ENCODE data around the gene WFS1.

WFS1 gene

GRCh38 chr4:6338951-6339817, 69.5 kb downstream of the WFS1 start:
- H3K27me3 ChIP-seq (ENCODE audit: control insufficient read depth, insufficient read depth, low read length), result peaks cover 15% of the 10 kb centered on the region

GRCh38 chr4:6339818-6340445, 70.3 kb downstream of the WFS1 start:
- Histone ChIP-seq H3K4me3 (ENCODE audit: low read length) (no peak overlapping the region), H3K27me3 (ENCODE audit: control insufficient read depth, insufficient read depth, low read length) (peaks cover 15% of the 10 kb centered on the region), H3K9ac (ENCODE audit: low read length) (no peak overlapping the region), H3K4me1 (ENCODE audit: control insufficient read depth, insufficient read depth, low read length) (no peaks in the 10 kb centered on the region), H3K36me3 (ENCODE audit: control insufficient read depth, insufficient read depth, low read length) (no peaks in the 10 kb centered on the region), H3K27ac (ENCODE audit: low read depth, low read length) (no peak overlapping the region)

More at GRCh38 chr4:6338951-6339817, 69.5 kb downstream of the WFS1 start:
- no peaks in the 10 kb centered on the region for H3K36me3 ChIP-seq (ENCODE audit: control insufficient read depth, insufficient read depth, low read length)
- no peaks in the 10 kb centered on the region for H3K4me1 ChIP-seq (ENCODE audit: control insufficient read depth, insufficient read depth, low read length)
- no peak overlapping the region for H3K27ac ChIP-seq (ENCODE audit: low read depth, low read length)
- H3K9ac ChIP-seq (ENCODE audit: low read length), result no peak overlapping the region
- no peak overlapping the region for H3K4me3 ChIP-seq (ENCODE audit: low read length)

GRCh38 chr4:6340446-6341015, 70.9 kb downstream of the WFS1 start:
- Histone ChIP-seq H3K36me3 (ENCODE audit: control insufficient read depth, insufficient read depth, low read length) (no peaks in the 10 kb centered on the region), H3K4me3 (ENCODE audit: low read length) (no peak overlapping the region), H3K9ac (ENCODE audit: low read length) (no peak overlapping the region), H3K4me1 (ENCODE audit: control insufficient read depth, insufficient read depth, low read length) (no peaks in the 10 kb centered on the region), H3K27ac (ENCODE audit: low read depth, low read length) (no peak overlapping the region), H3K27me3 (ENCODE audit: control insufficient read depth, insufficient read depth, low read length) (peaks cover 15% of the 10 kb centered on the region)

- H3K27ac ChIP-seq (ENCODE audit: low read depth, low read length), result no peak overlapping the region
- no peak overlapping the region for H3K9ac ChIP-seq (ENCODE audit: low read length)
- H3K4me3 ChIP-seq (ENCODE audit: low read length), result no peak overlapping the region
- no peaks in the 10 kb centered on the region for H3K4me1 ChIP-seq (ENCODE audit: control insufficient read depth, insufficient read depth, low read length)
- H3K27me3 ChIP-seq (ENCODE audit: control insufficient read depth, insufficient read depth, low read length), result peaks cover 15% of the 10 kb centered on the region
- H3K36me3 ChIP-seq (ENCODE audit: control insufficient read depth, insufficient read depth, low read length), result no peaks in the 10 kb centered on the region
These were observed 72.0 kb downstream of the WFS1 start for GRCh38 chr4:6341696-6342095.

- Histone ChIP-seq H3K9ac (ENCODE audit: low read length) (no peak overlapping the region), H3K36me3 (ENCODE audit: control insufficient read depth, insufficient read depth, low read length) (no peaks in the 10 kb centered on the region), H3K27me3 (ENCODE audit: control insufficient read depth, insufficient read depth, low read length) (peaks cover 9% of the 10 kb centered on the region), H3K4me1 (ENCODE audit: control insufficient read depth, insufficient read depth, low read length) (no peaks in the 10 kb centered on the region), H3K4me3 (ENCODE audit: low read length) (no peak overlapping the region), H3K27ac (ENCODE audit: low read depth, low read length) (no peak overlapping the region)
These were observed 73.1 kb downstream of the WFS1 start for GRCh38 chr4:6342530-6343293.

GRCh38 chr4:6343939-6344408, 74.3 kb downstream of the WFS1 start:
- Histone ChIP-seq H3K36me3 (ENCODE audit: control insufficient read depth, insufficient read depth, low read length) (no peaks in the 10 kb centered on the region), H3K9ac (ENCODE audit: low read length) (no peak overlapping the region), H3K27me3 (ENCODE audit: control insufficient read depth, insufficient read depth, low read length) (no peaks in the 10 kb centered on the region), H3K4me3 (ENCODE audit: low read length) (no peak overlapping the region), H3K4me1 (ENCODE audit: control insufficient read depth, insufficient read depth, low read length) (no peaks in the 10 kb centered on the region), H3K27ac (ENCODE audit: low read depth, low read length) (no peak overlapping the region)

- H3K36me3 ChIP-seq (ENCODE audit: control insufficient read depth, insufficient read depth, low read length), result no peaks in the 10 kb centered on the region
- H3K27ac ChIP-seq (ENCODE audit: low read depth, low read length), result no peak overlapping the region
- no peaks in the 10 kb centered on the region for H3K27me3 ChIP-seq (ENCODE audit: control insufficient read depth, insufficient read depth, low read length)
- H3K4me3 ChIP-seq (ENCODE audit: low read length), result no peak overlapping the region
- no peaks in the 10 kb centered on the region for H3K4me1 ChIP-seq (ENCODE audit: control insufficient read depth, insufficient read depth, low read length)
- H3K9ac ChIP-seq (ENCODE audit: low read length), result no peak overlapping the region
These were observed 75.6 kb downstream of the WFS1 start for GRCh38 chr4:6345096-6345830.

- no peaks in the 10 kb centered on the region for H3K27me3 ChIP-seq (ENCODE audit: control insufficient read depth, insufficient read depth, low read length)
- H3K36me3 ChIP-seq (ENCODE audit: control insufficient read depth, insufficient read depth, low read length), result no peaks in the 10 kb centered on the region
- H3K27ac ChIP-seq (ENCODE audit: low read depth, low read length), result no peak overlapping the region
- H3K4me1 ChIP-seq (ENCODE audit: control insufficient read depth, insufficient read depth, low read length), result no peaks in the 10 kb centered on the region
- H3K9ac ChIP-seq (ENCODE audit: low read length), result no peak overlapping the region
- H3K4me3 ChIP-seq (ENCODE audit: low read length), result no peak overlapping the region
These were observed 76.2 kb downstream of the WFS1 start for GRCh38 chr4:6345866-6346265.

- H3K4me3 ChIP-seq (ENCODE audit: low read length), result no peak overlapping the region
- no peak overlapping the region for H3K9ac ChIP-seq (ENCODE audit: low read length)
- H3K27ac ChIP-seq (ENCODE audit: low read depth, low read length), result no peak overlapping the region
- H3K4me1 ChIP-seq (ENCODE audit: control insufficient read depth, insufficient read depth, low read length), result no peaks in the 10 kb centered on the region
- no peaks in the 10 kb centered on the region for H3K36me3 ChIP-seq (ENCODE audit: control insufficient read depth, insufficient read depth, low read length)
- peaks cover under 1% of the 10 kb centered on the region for H3K27me3 ChIP-seq (ENCODE audit: control insufficient read depth, insufficient read depth, low read length)
These were observed 76.9 kb downstream of the WFS1 start for GRCh38 chr4:6346373-6347110.

GRCh38 chr4:6347511-6348045, 77.9 kb downstream of the WFS1 start:
- Histone ChIP-seq H3K4me3 (ENCODE audit: low read length) (no peak overlapping the region), H3K27me3 (ENCODE audit: control insufficient read depth, insufficient read depth, low read length) (peaks cover 4% of the 10 kb centered on the region)

GRCh38 chr4:6348408-6348807, 78.8 kb downstream of the WFS1 start:
- Histone ChIP-seq H3K4me3 (ENCODE audit: low read length) (no peak overlapping the region), H3K9ac (ENCODE audit: low read length) (no peak overlapping the region), H3K36me3 (ENCODE audit: control insufficient read depth, insufficient read depth, low read length) (no peaks in the 10 kb centered on the region), H3K4me1 (ENCODE audit: control insufficient read depth, insufficient read depth, low read length) (no peaks in the 10 kb centered on the region), H3K27ac (ENCODE audit: low read depth, low read length) (no peak overlapping the region), H3K27me3 (ENCODE audit: control insufficient read depth, insufficient read depth, low read length) (peaks cover 4% of the 10 kb centered on the region)

More at GRCh38 chr4:6347511-6348045, 77.9 kb downstream of the WFS1 start:
- Histone ChIP-seq H3K9ac (ENCODE audit: low read length) (no peak overlapping the region), H3K36me3 (ENCODE audit: control insufficient read depth, insufficient read depth, low read length) (no peaks in the 10 kb centered on the region), H3K27ac (ENCODE audit: low read depth, low read length) (no peak overlapping the region), H3K4me1 (ENCODE audit: control insufficient read depth, insufficient read depth, low read length) (no peaks in the 10 kb centered on the region)

Measured in rectal smooth muscle tissue (tissue), 1 donor.